MG63 (cell line): ENCODE results near the gene VPS41. TPM values are rescaled to one million over a fixed set of nuclear protein-coding genes. Genes with fewer than 3 reads are reported as not detected.
"Not testable (repeated sequence)": the region's sequence is repeated elsewhere in the genome, so short reads cannot be mapped to it uniquely, and the experiment has no call there.

Experiments used
- DNase-seq: peaks from one replicate; pipeline ENCODE4 v3.0.0-alpha.2; 2020
- H3K27me3 ChIP-seq: fragments of 250-450 bp; sonication (Bioruptor Pico); 2 replicates; pipeline ENCODE4 v1.5.1; 2020; ENCODE audit warnings: mild to moderate bottlenecking, moderate library complexity
- H3K36me3 ChIP-seq: fragments of 250-450 bp; sonication (Bioruptor Pico); 2 replicates; pipeline ENCODE4 v1.5.1; 2020; ENCODE audit warnings: mild to moderate bottlenecking, moderate library complexity
- H3K4me3 ChIP-seq: fragments of 250-450 bp; sonication (Bioruptor Pico); 2 replicates; pipeline ENCODE4 v1.5.1; 2020; ENCODE audit warnings: mild to moderate bottlenecking, moderate library complexity
- H3K9me3 ChIP-seq: fragments of 250-450 bp; sonication (Bioruptor Pico); 2 replicates; pipeline ENCODE4 v1.5.1; 2020; ENCODE audit warnings: mild to moderate bottlenecking, moderate library complexity
- total RNA-seq: library from RNA; depleted of rRNA; stranded (reverse); fragments of >200 nt; shearing (Covaris generic); gene quantifications from 2 replicates; pipeline ENCODE4 v1.2.3, GENCODE V29; 2014; ENCODE audit warnings: low replicate concordance; rRNA removed

The VPS41 gene
- total RNA-seq, result 4.8 and 26.9 TPM in 2 replicates

DNA sequence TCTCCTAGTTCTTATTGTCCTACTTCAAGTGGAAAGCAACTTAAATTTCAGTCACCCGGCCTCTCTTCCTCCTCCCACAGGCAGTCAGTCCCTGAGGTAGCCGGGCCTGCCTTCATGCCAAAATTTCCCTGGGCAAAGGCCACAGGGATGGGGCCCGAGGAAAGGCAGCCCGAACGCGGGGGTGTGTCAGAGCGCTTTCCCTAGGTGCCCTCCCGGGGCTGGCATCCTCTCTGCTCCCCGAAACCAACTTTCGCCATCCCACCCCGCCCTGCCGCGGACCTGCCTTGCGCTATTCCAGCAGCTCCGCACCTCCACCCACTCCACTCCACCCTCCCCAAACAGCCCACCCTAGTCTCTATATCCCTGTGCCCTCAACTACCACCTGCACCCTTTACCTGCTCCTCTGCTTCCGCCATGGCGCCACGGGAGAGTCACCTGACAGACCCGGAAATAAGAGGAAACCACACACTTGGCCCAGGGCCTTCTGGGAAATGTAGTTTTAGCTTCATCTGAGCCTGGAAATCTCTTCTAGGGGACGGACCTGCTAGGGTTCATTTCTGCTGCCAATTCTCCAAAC, at the start of gene VPS41:
TSS of gene VPS41 (minus strand) at position 433 of the 577 bp plus-strand sequence. CDS start at position 416, 17 bp downstream.
- peak within 1 kb of the TSS; percentile 78 for H3K4me3 ChIP-seq
- DNase-seq, result peak; percentile 65
- no peaks in the 10 kb centered on the region for H3K27me3 ChIP-seq
- no peaks in the 10 kb centered on the region for H3K9me3 ChIP-seq
- H3K36me3 ChIP-seq, result no peaks in the 10 kb centered on the region

- Histone ChIP-seq H3K9me3 (no peaks in the 10 kb centered on the region), H3K36me3 (no peaks in the 10 kb centered on the region), H3K4me3 (no peak overlapping the region), H3K27me3 (no peaks in the 10 kb centered on the region)
- no peak for DNase-seq
Measured at GRCh38 chr7:38955892-38956291, 46.9 kb upstream of the VPS41 start.

- no peak for DNase-seq
- H3K4me3 ChIP-seq, result no peak overlapping the region
- no peaks in the 10 kb centered on the region for H3K27me3 ChIP-seq
- H3K9me3 ChIP-seq, result no peaks in the 10 kb centered on the region
- no peaks in the 10 kb centered on the region for H3K36me3 ChIP-seq
Measured at GRCh38 chr7:38953971-38954370, 45.0 kb upstream of the VPS41 start.

- no peaks in the 10 kb centered on the region for H3K36me3 ChIP-seq
- H3K27me3 ChIP-seq, result no peaks in the 10 kb centered on the region
- no peak for DNase-seq
- H3K9me3 ChIP-seq, result no peaks in the 10 kb centered on the region
- no peak overlapping the region for H3K4me3 ChIP-seq
Measured at GRCh38 chr7:38953227-38953626, 44.2 kb upstream of the VPS41 start.

GRCh38 chr7:38951213-38951612, 42.2 kb upstream of the VPS41 start:
- Histone ChIP-seq H3K27me3 (no peaks in the 10 kb centered on the region), H3K4me3 (no peak overlapping the region), H3K36me3 (no peaks in the 10 kb centered on the region), H3K9me3 (no peaks in the 10 kb centered on the region)
- no peak for DNase-seq

GRCh38 chr7:38950309-38950708, 41.3 kb upstream of the VPS41 start:
- Histone ChIP-seq H3K4me3 (no peak overlapping the region), H3K36me3 (no peaks in the 10 kb centered on the region), H3K9me3 (no peaks in the 10 kb centered on the region), H3K27me3 (no peaks in the 10 kb centered on the region)
- peak; percentile 37 for DNase-seq

DNA sequence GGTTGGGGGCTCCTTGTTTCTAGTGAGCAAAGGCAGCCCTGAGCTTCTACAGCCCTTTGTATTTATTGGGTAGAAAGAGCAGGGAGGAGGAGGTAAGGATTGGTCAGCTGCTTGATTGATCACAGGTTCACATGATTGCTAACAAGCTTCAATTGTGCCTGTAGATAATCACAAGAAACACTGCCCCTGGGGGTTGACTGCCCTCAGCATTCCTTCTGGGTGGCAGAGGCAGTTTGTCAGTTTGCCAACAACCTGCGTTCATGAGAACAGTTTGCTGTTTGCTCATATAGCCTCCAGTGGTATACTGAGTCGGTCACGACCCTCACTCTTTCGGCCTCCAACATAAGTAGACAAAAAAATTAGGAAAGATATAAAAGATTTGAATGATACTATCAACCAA, 38.5 kb upstream of the VPS41 start:
- H3K4me3 ChIP-seq, H3K27me3 ChIP-seq, H3K36me3 ChIP-seq, DNase-seq, H3K9me3 ChIP-seq: not testable (repeated sequence)

DNA sequence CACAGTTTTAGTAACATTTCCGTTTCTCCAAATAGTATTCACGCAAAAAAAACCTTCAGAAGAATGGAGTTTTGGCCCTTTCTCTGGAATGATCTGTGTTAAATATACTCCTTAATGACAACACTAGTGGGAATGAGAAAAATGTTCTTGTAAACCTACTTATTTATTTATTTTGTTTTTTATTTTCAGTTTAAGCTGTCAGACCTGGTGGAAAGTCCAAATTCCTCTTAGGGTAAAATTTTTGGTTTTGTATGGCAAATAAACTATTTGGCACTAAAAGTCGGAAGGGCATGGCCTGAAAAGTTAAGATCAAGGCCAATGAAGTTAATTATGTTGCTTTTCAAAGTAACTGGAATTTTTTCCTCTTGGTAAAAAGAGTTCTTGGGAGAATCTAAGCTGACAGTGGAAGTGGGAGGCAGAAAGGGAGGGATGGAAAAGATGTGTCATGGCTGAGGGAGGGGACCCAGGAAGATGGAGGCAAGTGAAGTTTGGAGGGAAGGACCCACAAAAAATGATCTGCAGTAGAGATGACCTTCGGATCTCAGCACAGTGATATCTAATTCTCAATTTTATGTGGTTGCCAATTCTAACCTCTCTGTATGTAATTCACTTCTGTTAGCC, 33.5 kb upstream of the VPS41 start:
- H3K4me3 ChIP-seq, result no peak overlapping the region
- no peaks in the 10 kb centered on the region for H3K27me3 ChIP-seq
- DNase-seq, result no peak
- no peaks in the 10 kb centered on the region for H3K36me3 ChIP-seq
- H3K9me3 ChIP-seq, result no peaks in the 10 kb centered on the region

GRCh38 chr7:38940774-38941173, 31.8 kb upstream of the VPS41 start:
- Histone ChIP-seq H3K4me3 (no peak overlapping the region), H3K27me3 (no peaks in the 10 kb centered on the region), H3K9me3 (no peaks in the 10 kb centered on the region), H3K36me3 (no peaks in the 10 kb centered on the region)
- no peak for DNase-seq

- H3K4me3 ChIP-seq, result no peak overlapping the region
- H3K9me3 ChIP-seq, result no peaks in the 10 kb centered on the region
- H3K27me3 ChIP-seq, result no peaks in the 10 kb centered on the region
- no peak for DNase-seq
- H3K36me3 ChIP-seq, result no peaks in the 10 kb centered on the region
Measured at GRCh38 chr7:38938589-38938988, 29.6 kb upstream of the VPS41 start.

GRCh38 chr7:38938001-38938485, 29.1 kb upstream of the VPS41 start:
- no peak for DNase-seq

DNA sequence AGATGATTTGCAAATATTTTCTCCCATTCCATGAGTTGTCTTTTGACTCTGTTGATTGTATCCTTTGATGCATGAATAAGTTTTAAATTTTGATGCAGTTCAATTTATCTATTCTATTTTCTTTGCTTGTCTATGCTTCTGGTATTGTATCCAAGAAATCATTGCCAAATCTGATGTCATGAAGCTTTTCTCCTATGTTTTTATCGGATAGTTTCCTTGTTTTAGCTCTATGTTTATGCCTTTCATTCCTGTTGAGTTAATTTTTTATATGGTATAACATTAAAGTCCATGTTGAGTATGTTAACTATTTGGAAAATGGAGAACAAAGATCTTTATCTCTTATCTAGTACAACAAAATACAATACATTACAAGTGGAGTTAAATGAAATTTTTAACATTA, 27.6 kb upstream of the VPS41 start:
- Histone ChIP-seq H3K36me3 (no peaks in the 10 kb centered on the region), H3K4me3 (no peak overlapping the region), H3K27me3 (no peaks in the 10 kb centered on the region), H3K9me3 (no peaks in the 10 kb centered on the region)
- DNase-seq, result no peak

More at GRCh38 chr7:38938001-38938485, 29.1 kb upstream of the VPS41 start:
- Histone ChIP-seq H3K4me3 (no peak overlapping the region), H3K9me3 (no peaks in the 10 kb centered on the region), H3K27me3 (no peaks in the 10 kb centered on the region), H3K36me3 (no peaks in the 10 kb centered on the region)

DNA sequence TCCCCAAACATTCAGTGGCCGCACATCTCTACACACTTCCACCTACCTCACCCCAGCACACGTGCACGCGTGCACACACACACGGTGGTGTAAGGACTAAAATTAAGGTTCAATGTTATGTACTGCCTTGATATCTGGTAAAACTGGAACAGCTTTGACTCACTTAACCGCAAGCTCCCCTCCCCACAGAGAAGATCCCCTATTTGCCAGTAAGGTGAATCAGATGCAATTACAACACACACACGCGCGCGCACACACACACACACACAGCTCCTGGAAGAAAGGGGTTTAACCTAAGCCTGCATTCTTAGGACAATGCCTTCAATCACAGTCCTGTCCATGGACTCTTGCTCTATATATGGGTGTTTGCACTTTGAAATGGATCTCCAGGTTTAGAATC, 25.5 kb upstream of the VPS41 start:
- DNase-seq, result peak; percentile 45
- H3K36me3 ChIP-seq, result no peaks in the 10 kb centered on the region
- no peaks in the 10 kb centered on the region; the same call in 1 of the 2 replicates for H3K9me3 ChIP-seq
- no peaks in the 10 kb centered on the region for H3K27me3 ChIP-seq
- H3K4me3 ChIP-seq, result no peak overlapping the region

DNA sequence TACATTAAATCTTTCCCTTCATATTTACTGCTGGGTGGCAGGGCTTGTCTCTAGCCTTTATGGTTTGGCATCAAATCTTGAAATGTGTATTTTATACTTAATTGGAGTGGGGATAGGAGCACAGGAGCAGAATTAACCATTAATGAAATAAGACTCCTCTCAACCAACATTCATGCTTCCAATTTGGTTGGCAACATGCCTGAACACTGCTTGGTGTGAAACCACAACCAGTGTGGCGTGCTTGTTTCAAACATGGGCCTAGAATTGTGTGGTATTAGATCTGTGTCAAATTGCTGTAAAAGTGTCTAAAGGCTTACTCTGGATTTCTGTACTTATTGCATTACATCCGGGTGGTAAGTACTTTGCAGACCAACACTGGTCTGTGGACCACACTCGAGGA, 25.1 kb upstream of the VPS41 start:
- H3K4me3 ChIP-seq, result no peak overlapping the region
- no peaks in the 10 kb centered on the region for H3K36me3 ChIP-seq
- DNase-seq, result no peak
- H3K27me3 ChIP-seq, result no peaks in the 10 kb centered on the region
- H3K9me3 ChIP-seq, result no peaks in the 10 kb centered on the region; the same call in 1 of the 2 replicates

DNA sequence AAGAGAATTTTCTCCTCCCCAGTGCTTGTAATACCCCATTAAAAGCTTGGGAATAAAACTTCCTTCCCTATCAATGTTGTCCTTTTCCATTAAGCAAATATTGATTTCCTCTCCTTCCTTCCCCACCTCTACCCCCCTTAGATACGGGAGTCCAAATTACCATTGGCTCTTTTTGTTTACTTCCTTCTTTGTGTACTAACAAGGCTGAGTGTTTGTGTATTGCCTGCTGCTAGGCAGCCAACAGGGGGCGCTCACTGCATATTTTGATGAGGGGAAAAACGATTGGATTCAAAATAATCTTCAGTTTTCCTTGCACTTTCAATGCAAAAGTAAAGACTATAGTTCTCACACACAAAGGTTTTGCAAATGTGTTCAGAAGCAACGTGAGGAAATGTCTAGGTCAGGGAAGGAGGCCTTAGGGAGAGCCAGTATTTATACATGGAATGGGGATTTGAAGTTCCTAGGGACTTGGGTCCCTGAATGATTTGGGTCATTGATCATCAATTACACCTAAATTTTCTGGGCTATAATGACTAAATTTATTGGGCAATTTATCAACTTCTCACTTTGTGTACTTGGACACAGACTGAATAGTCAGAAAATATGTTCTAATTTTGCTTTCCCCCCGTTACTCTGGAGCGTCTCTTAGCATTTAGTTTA, 23.6 kb upstream of the VPS41 start:
- peak; percentile 45 for DNase-seq

GRCh38 chr7:38929460-38930171, 20.6 kb upstream of the VPS41 start:
- Histone ChIP-seq H3K27me3 (no peaks in the 10 kb centered on the region), H3K9me3 (no peaks in the 10 kb centered on the region; the same call in 1 of the 2 replicates), H3K4me3 (no peak overlapping the region), H3K36me3 (no peaks in the 10 kb centered on the region)
- no peak for DNase-seq

More for the DNA sequence above, 23.6 kb upstream of the VPS41 start:
- Histone ChIP-seq H3K4me3 (no peak overlapping the region), H3K27me3 (no peaks in the 10 kb centered on the region), H3K36me3 (no peaks in the 10 kb centered on the region), H3K9me3 (no peaks in the 10 kb centered on the region; the same call in 1 of the 2 replicates)

GRCh38 chr7:38928506-38928905, 19.5 kb upstream of the VPS41 start:
- Histone ChIP-seq H3K4me3 (no peak overlapping the region), H3K36me3 (no peaks in the 10 kb centered on the region), H3K27me3 (no peaks in the 10 kb centered on the region), H3K9me3 (no peaks in the 10 kb centered on the region; the same call in 1 of the 2 replicates)
- no peak for DNase-seq
